Psoas muscle (tissue), 8 donors: Measurements from ENCODE around the gene MAST3. TPM values are rescaled to one million over a fixed set of nuclear protein-coding genes. Genes with fewer than 3 reads are reported as not detected.
A peak's percentile ranks its signal among the peaks of the same experiment; 100 is the strongest.
"Not testable (repeated sequence)": the region's sequence is repeated elsewhere in the genome, so short reads cannot be mapped to it uniquely, and the experiment has no call there.

Experiments
- ATAC-seq, 4 donors: fragments of 200-7000 bp; cut with Tn5 transposase; one replicate each; pipeline ENCODE4 v1.9.1; 2020; ENCODE audit warnings: moderate library complexity in 3 of 4, mild to moderate bottlenecking in 2 of 4
- DNase-seq, 2 donors: peaks; one replicate each; pipeline ENCODE4 v3.0.0-alpha.2; 2020
- H3K27ac ChIP-seq: fragments of 200-600 bp; one replicate; pipeline ENCODE4 v1.8.0; 2022
- H3K27me3 ChIP-seq, 3 donors: fragments of 200-600 bp in 1 of 3; one replicate each; pipeline versions ENCODE4 v1.6.1 to v1.8.0; 2013 to 2022; ENCODE audit warnings: low read length in 2 of 3, mild to moderate bottlenecking in 2 of 3, moderate library complexity in 1 of 3; ENCODE audit not compliant: insufficient read depth in 3 of 3
- H3K36me3 ChIP-seq, 2 donors: fragments of 200-600 bp in 1 of 2; one replicate each; pipeline versions ENCODE4 v1.6.1 to v1.8.0; 2013 to 2022; ENCODE audit warnings: low read depth in 1 of 2, mild to moderate bottlenecking in 1 of 2, moderate library complexity in 1 of 2; ENCODE audit not compliant: insufficient read depth in 1 of 2
- H3K4me1 ChIP-seq: fragments of 200-600 bp; one replicate; pipeline ENCODE4 v1.8.0; 2022
- H3K4me3 ChIP-seq: fragments of 200-600 bp; one replicate; pipeline ENCODE4 v1.8.0; 2022; ENCODE audit warnings: mild to moderate bottlenecking
- H3K9me3 ChIP-seq: fragments of 200-600 bp; one replicate; pipeline ENCODE4 v1.8.0; 2022
- WGBS, 3 donors: extraction: QIAGEN DNeasy Blood & Tissue Kit; methylation state at CpG; one replicate each; pipeline versions ENCODE4 v1.1.6 to v1.1.7; 2013; 5-methylcytosine and 5-hydroxymethylcytosine counted together
- intact Hi-C, 2 donors: fragments of 100-400 bp; cut with DNase I; formaldehyde crosslinking; loops; one replicate each; pipeline versions ENCODE4 v1.11.0 to v1.14.2; 2022
- polyA plus RNA-seq, 3 donors: library from polyadenylated mRNA; stranded (reverse); fragments of 200-250 nt; gene quantifications; one replicate each; pipeline ENCODE4 v1.2.3, GENCODE V29; 2013
- total RNA-seq, 4 donors: library from RNA; stranded (reverse); fragmentation: NEBNext Ultra II Directional in 2 of 4; extraction: Animal tissue kit (Norgen Biotek cat#: 25700) in 2 of 4; gene quantifications; one replicate each; pipeline versions ENCODE4 v1.2.1 to v1.2.4, GENCODE V29; 2021 to 2023
- TF ChIP-seq, protein P1 (sequence below): fragments of 200-600 bp; IDR thresholded peaks from one replicate; pipeline ENCODE4 v1.8.0; 2022; ENCODE audit warnings: antibody characterized with exemption
- donor health status: healthy with polysubstance abuse.
- donor health status: DM: no; HTN: no; CAD: no; lungs with moderate emphysema.
- donor health status: Bipolar disorder and iron deficiency.
- donor health status: healthy.
- donor health status: DM: yes; HTN: yes; CAD: no.
- donor health status: DM: no; HTN: no; CAD: no.
- donor health status: DM: no; HTN: no; CAD: no.
- donor health status: DM: yes; HTN: yes; CAD: no.

MAST3 gene
- total and polyA plus RNA-seq, 7 donors = 0.34 to 5.1 (median 2.5) TPM

DNA sequence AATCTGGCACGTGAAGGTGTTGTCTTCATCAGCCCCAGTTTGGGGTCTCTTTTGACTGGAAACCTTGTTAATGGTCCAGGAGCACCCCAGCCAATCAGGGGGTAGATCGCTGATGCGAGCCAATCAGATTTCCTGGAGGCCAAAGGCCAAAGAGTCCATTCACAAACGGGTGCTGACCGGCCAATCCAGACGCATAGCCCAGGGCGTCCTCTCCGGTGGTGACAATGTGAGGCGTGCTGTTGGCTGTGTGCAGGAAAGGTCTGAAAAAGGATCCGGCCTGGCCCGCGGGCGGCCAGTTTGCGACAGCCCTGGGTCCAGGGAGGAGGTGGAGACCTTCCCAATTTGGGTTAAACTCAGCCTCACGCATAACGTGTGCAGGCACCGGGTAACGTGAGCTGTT is 3.1 kb downstream of the MAST3 start:
- H3K36me3 ChIP-seq = no peaks in the 10 kb centered on the region

GRCh38 chr19:18101268-18101667 is 3.7 kb downstream of the MAST3 start:
- DNase-seq (no peak), ATAC-seq (no peak)
- Histone ChIP-seq H3K36me3 (no peaks in the 10 kb centered on the region), H3K27me3 (peaks cover 0 to 72% (median 11%) of the 10 kb centered on the region in 3 donors), H3K9me3 (no peaks in the 10 kb centered on the region), H3K27ac (no peak overlapping the region), H3K4me1 (no peaks in the 10 kb centered on the region), H3K4me3 (no peak overlapping the region)
- intact Hi-C loops = no loop called here
- 46 to 52% (median 46%) methylated on average over 2 to 3 of the region's 3 CpGs for WGBS, 3 donors
- TF ChIP-seq, protein P1, sequence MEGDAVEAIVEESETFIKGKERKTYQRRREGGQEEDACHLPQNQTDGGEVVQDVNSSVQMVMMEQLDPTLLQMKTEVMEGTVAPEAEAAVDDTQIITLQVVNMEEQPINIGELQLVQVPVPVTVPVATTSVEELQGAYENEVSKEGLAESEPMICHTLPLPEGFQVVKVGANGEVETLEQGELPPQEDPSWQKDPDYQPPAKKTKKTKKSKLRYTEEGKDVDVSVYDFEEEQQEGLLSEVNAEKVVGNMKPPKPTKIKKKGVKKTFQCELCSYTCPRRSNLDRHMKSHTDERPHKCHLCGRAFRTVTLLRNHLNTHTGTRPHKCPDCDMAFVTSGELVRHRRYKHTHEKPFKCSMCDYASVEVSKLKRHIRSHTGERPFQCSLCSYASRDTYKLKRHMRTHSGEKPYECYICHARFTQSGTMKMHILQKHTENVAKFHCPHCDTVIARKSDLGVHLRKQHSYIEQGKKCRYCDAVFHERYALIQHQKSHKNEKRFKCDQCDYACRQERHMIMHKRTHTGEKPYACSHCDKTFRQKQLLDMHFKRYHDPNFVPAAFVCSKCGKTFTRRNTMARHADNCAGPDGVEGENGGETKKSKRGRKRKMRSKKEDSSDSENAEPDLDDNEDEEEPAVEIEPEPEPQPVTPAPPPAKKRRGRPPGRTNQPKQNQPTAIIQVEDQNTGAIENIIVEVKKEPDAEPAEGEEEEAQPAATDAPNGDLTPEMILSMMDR = no peak

More for the DNA sequence above, 3.1 kb downstream of the MAST3 start:
- 9 to 19% (median 14%) methylated on average over 18 of the region's 18 CpGs for WGBS, 3 donors
- H3K4me1 ChIP-seq = no peaks in the 10 kb centered on the region
- peaks cover 0 to 67% (median 11%) of the 10 kb centered on the region in 3 donors for H3K27me3 ChIP-seq
- no peak overlapping the region for H3K4me3 ChIP-seq
- no peak overlapping the region for H3K27ac ChIP-seq
- intact Hi-C loops = no loop called here
- no peak for DNase-seq
- TF ChIP-seq, protein P1 = no peak
- ATAC-seq = peak in 2 of 4 donors; percentile 18 to 26
- H3K9me3 ChIP-seq = no peaks in the 10 kb centered on the region

DNA sequence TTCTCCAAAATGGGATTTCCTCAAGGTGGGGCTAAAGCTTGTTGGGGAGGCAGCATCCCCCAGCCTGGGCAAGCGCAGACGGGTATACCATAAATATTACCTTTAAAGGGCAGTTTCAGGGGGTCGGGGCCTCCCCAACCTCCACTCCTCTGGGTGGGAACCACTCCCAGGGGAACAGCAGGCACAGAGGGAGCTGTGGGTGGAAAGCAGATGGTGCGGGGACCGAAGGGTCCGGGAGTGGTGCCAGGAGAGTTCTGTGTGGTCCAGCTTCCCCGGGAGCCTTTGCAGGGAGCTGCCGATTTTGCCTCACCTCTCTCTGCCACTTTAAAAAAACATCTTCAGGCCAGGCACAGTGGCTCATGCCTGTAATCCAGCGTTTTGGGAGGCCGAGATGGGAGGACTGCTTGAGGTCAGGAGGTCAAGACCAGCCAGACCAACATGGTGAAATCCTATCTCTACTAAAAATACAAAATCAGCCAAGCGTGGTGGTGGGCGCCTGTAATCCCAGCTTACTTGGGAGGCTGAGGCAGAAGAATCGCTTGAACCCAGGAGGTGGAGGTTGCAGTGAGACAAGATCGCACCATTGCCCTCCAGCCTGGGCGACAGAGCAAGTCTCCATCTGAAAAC is 5.5 kb downstream of the MAST3 start:
- H3K9me3 ChIP-seq = no peaks in the 10 kb centered on the region
- intact Hi-C loops = no loop called here
- TF ChIP-seq, protein P1 = no peak
- H3K27me3 ChIP-seq = peaks cover 0 to 62% (median 9%) of the 10 kb centered on the region in 3 donors
- 53 to 72% (median 60%) methylated on average over 15 of the region's 15 CpGs for WGBS, 3 donors
- H3K4me1 ChIP-seq = no peaks in the 10 kb centered on the region
- H3K36me3 ChIP-seq = no peaks in the 10 kb centered on the region
- H3K27ac ChIP-seq = no peak overlapping the region
- H3K4me3 ChIP-seq = no peak overlapping the region
- ATAC-seq (no peak), DNase-seq (no peak)

GRCh38 chr19:18104793-18105131 is 7.2 kb downstream of the MAST3 start:
- WGBS, 3 donors = 60 to 67% (median 64%) methylated on average over 5 of the region's 5 CpGs
- TF ChIP-seq, protein P1 = no peak
- no peaks in the 10 kb centered on the region for H3K36me3 ChIP-seq
- peaks cover 0 to 48% (median 5%) of the 10 kb centered on the region in 3 donors for H3K27me3 ChIP-seq
- no peak for ATAC-seq
- intact Hi-C loops = no loop called here
- peak overlapping the region; percentile 52 for H3K4me3 ChIP-seq
- no peak overlapping the region for H3K27ac ChIP-seq
- no peaks in the 10 kb centered on the region for H3K9me3 ChIP-seq
- no peak for DNase-seq
- H3K4me1 ChIP-seq = no peaks in the 10 kb centered on the region

GRCh38 chr19:18105259-18105658 is 7.7 kb downstream of the MAST3 start:
- H3K27ac ChIP-seq, intact Hi-C loops, DNase-seq, H3K4me1 ChIP-seq, H3K36me3 ChIP-seq, H3K9me3 ChIP-seq, H3K4me3 ChIP-seq, ATAC-seq: not testable (repeated sequence)
- H3K27me3 ChIP-seq = peaks cover 0 to 48% (median 5%) of the 10 kb centered on the region in 3 donors
- 68 to 87% (median 76%) methylated on average over 7 of the region's 7 CpGs for WGBS, 3 donors
